Activated CD8-positive, alpha-beta memory T cell treated with anti-CD3 and anti-CD28 coated beads, Interleukin-2, amount 10 ng/mL, durations not matched to agents 7 days and 5 days (primary cell): ENCODE results near the gene MYT1. TPM values are rescaled to one million over a fixed set of nuclear protein-coding genes. Genes with fewer than 3 reads are reported as not detected.
A peak's percentile ranks its signal among the peaks of the same experiment; 100 is the strongest.

Experiments used
- ATAC-seq: fragments of 150-1000 bp; cut with Tn5 transposase; one replicate; pipeline ENCODE4 v1.10.0; 2021; ENCODE audit warnings: moderate library complexity
- CTCF ChIA-PET: fragments of 350-600 bp; sonication (Branson Sonifier 250); formaldehyde crosslinking; loops from one replicate; lab custom pipeline; 2021; ENCODE audit warnings: antibody characterized with exemption; lab: Charles Lee
- DNase-seq: peaks from one replicate; pipeline ENCODE4 v3.0.0-alpha.2; 2020
- H3K27ac Mint-ChIP-seq: one replicate; pipeline ENCODE4 v1.8.0; 2021; ENCODE audit warnings: mild to moderate bottlenecking, mixed read lengths
- H3K27me3 Mint-ChIP-seq: one replicate; pipeline ENCODE4 v1.8.0; 2021; ENCODE audit warnings: mixed read lengths
- H3K36me3 Mint-ChIP-seq: one replicate; pipeline ENCODE4 v1.8.0; 2021; ENCODE audit warnings: mild to moderate bottlenecking, mixed read lengths
- H3K4me1 Mint-ChIP-seq: one replicate; pipeline ENCODE4 v1.8.0; 2021; ENCODE audit warnings: mixed read lengths
- H3K4me3 Mint-ChIP-seq: one replicate; pipeline ENCODE4 v1.8.0; 2021; ENCODE audit warnings: mild to moderate bottlenecking, moderate library complexity, mixed read lengths
- H3K9me3 Mint-ChIP-seq: one replicate; pipeline ENCODE4 v1.8.0; 2022; ENCODE audit warnings: low read depth, mixed read lengths
- total RNA-seq, 2 experiments: library from RNA; stranded (reverse); gene quantifications; one replicate each; pipeline ENCODE4 v1.2.3, GENCODE V29; 2021

MYT1 gene
- total RNA-seq, 2 experiments from 2014 or later = not detected

DNA sequence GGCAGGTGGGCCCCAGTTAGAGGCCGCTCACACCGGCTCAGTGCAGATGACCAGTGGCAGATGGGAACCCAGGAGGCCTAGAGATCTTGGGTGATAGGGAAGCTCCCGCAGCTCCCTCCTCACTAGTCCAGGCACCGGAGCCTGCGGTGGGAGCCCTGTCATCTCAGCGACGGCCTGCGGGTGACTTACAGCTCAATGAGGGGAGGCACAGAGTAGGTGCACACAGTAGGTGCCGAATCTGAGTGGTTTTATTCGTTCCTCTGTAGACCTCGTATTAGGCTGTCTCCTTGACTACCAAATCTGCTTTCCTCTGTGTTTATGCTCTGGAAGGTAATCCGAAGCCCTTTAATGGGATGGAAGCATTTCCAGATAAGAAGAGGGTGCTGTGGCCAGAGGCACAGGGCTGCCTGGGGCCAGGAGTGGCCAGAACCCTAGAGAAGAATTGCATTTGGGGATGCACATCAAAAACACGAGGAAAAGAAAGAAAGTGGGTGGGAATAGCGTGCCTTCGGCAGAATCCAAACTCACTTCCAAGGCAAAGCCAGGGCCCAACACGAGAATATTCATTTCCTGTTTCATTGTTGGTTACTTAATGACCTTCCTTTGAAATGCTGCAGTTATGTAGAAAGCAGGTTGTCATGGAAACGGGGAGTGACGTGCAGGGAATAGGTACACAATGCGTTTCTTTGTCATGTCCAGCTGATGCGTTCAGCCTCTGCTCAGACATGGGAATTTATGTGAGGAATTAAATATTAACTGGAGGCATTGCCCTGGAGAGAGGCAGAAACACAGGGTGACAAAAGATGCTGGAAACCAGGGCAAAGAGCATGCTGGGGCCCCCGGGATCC, 24.7 kb downstream of the MYT1 start:
- Mint-ChIP-seq H3K4me3 (no peak overlapping the region), H3K9me3 (peaks cover 2% of the 10 kb centered on the region), H3K36me3 (peaks cover 3% of the 10 kb centered on the region), H3K27ac (no peak overlapping the region), H3K27me3 (peaks cover 14% of the 10 kb centered on the region), H3K4me1 (peaks cover 26% of the 10 kb centered on the region)
- no peak for ATAC-seq
- CTCF ChIA-PET = no interaction called here
- no peak for DNase-seq

- peaks cover 11% of the 10 kb centered on the region for H3K27me3 Mint-ChIP-seq
- peaks cover 2% of the 10 kb centered on the region for H3K9me3 Mint-ChIP-seq
- H3K27ac Mint-ChIP-seq = no peak overlapping the region
- ATAC-seq = no peak
- CTCF ChIA-PET = no interaction called here
- peaks cover 2% of the 10 kb centered on the region for H3K36me3 Mint-ChIP-seq
- H3K4me3 Mint-ChIP-seq = no peak overlapping the region
- peaks cover 20% of the 10 kb centered on the region for H3K4me1 Mint-ChIP-seq
- no peak for DNase-seq
These were observed 25.3 kb downstream of the MYT1 start for GRCh38 chr20:64189530-64189966.

DNA sequence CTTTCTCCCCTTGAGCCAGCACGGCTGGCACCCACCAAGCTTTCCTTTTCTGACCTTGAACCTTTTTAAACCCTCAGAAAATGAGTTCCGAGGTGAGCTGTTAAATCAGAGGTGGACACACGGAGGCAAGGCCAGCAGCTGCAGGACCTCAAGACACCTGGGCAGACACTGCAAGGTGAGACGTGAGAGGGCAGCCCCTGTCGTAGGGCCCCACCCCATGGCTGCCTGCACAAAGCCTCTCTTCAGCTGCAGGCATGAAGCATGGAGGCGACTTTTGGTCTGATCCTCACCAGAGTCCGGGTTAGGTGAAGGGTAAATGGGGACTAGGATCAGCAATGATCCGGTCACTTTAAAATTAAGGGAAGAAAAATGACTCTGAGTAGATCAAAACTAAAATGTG, 25.7 kb downstream of the MYT1 start:
- Mint-ChIP-seq H3K27ac (no peak overlapping the region), H3K4me1 (peaks cover 16% of the 10 kb centered on the region), H3K4me3 (no peak overlapping the region), H3K9me3 (peaks cover 2% of the 10 kb centered on the region), H3K36me3 (peaks cover 2% of the 10 kb centered on the region), H3K27me3 (peaks cover 11% of the 10 kb centered on the region)
- CTCF ChIA-PET = no interaction called here
- no peak for ATAC-seq
- DNase-seq = no peak

- peaks cover 11% of the 10 kb centered on the region for H3K27me3 Mint-ChIP-seq
- no peak overlapping the region for H3K27ac Mint-ChIP-seq
- DNase-seq (no peak), ATAC-seq (no peak)
- H3K4me1 Mint-ChIP-seq = peaks cover 8% of the 10 kb centered on the region
- peaks cover 2% of the 10 kb centered on the region for H3K36me3 Mint-ChIP-seq
- CTCF ChIA-PET = no interaction called here
- H3K9me3 Mint-ChIP-seq = peaks cover 2% of the 10 kb centered on the region
- H3K4me3 Mint-ChIP-seq = no peak overlapping the region
These were observed 26.8 kb downstream of the MYT1 start for GRCh38 chr20:64191002-64191401.

DNA sequence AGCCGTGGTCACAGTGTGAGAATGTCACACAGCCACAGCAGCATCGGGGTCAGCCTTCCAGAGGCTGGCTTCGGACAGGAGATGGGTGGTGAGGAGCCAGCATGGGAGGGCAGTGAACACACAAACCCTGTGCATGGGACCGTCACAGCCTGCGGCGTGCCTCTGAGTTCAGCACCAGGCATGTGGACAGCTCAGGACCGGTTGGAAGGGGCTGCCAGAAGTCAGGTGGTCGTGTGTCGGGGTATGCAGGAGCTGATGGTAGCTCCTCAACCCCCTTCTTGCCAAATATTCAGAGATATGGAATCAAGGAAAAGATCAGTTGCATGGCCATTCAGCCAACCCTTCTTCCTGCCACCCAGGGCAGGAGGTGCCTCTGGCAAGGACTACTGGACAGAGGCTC, 28.2 kb downstream of the MYT1 start:
- Mint-ChIP-seq H3K4me3 (no peak overlapping the region), H3K27ac (no peak overlapping the region), H3K4me1 (peaks cover 8% of the 10 kb centered on the region), H3K9me3 (no peaks in the 10 kb centered on the region), H3K36me3 (no peaks in the 10 kb centered on the region), H3K27me3 (peaks cover 11% of the 10 kb centered on the region)
- DNase-seq (no peak), ATAC-seq (no peak)
- CTCF ChIA-PET = no interaction called here

DNA sequence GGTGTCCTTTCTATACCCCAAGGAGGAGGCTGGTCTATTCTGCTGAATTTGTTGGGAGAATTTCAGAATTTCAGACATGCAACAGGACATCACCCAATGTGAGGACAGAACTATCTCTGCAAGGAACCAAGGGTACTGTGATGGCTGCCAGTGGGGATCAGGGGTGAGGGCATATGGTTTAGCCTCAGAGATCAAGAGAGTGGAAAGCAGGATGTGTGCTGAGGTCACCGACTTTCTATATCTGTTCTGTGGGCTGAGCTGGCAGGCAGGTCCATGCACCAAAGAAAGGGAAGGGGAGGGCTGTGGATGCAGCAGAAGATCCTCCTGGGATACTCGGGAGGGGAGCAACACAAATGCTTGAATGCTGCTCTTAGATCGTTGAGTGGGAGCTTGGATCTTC, 28.8 kb downstream of the MYT1 start:
- H3K36me3 Mint-ChIP-seq = no peaks in the 10 kb centered on the region
- DNase-seq = no peak
- H3K4me1 Mint-ChIP-seq = peaks cover 8% of the 10 kb centered on the region
- H3K27ac Mint-ChIP-seq = no peak overlapping the region
- H3K9me3 Mint-ChIP-seq = no peaks in the 10 kb centered on the region
- peaks cover 11% of the 10 kb centered on the region for H3K27me3 Mint-ChIP-seq
- CTCF ChIA-PET = no interaction called here
- peak; percentile 42 for ATAC-seq
- no peak overlapping the region for H3K4me3 Mint-ChIP-seq

GRCh38 chr20:64194269-64194668, 30.0 kb downstream of the MYT1 start:
- CTCF ChIA-PET = no interaction called here
- ATAC-seq (no peak), DNase-seq (no peak)
- Mint-ChIP-seq H3K4me1 (peaks cover 8% of the 10 kb centered on the region), H3K9me3 (no peaks in the 10 kb centered on the region), H3K36me3 (no peaks in the 10 kb centered on the region), H3K27me3 (peaks cover 11% of the 10 kb centered on the region), H3K4me3 (no peak overlapping the region), H3K27ac (no peak overlapping the region)

- no peaks in the 10 kb centered on the region for H3K9me3 Mint-ChIP-seq
- no peak for DNase-seq
- no peaks in the 10 kb centered on the region for H3K36me3 Mint-ChIP-seq
- H3K4me1 Mint-ChIP-seq = peaks cover 8% of the 10 kb centered on the region
- no peak for ATAC-seq
- CTCF ChIA-PET = no interaction called here
- H3K4me3 Mint-ChIP-seq = no peak overlapping the region
- H3K27me3 Mint-ChIP-seq = peaks cover 18% of the 10 kb centered on the region
- H3K27ac Mint-ChIP-seq = no peak overlapping the region
These were observed 32.1 kb downstream of the MYT1 start for GRCh38 chr20:64196309-64196708.

DNA sequence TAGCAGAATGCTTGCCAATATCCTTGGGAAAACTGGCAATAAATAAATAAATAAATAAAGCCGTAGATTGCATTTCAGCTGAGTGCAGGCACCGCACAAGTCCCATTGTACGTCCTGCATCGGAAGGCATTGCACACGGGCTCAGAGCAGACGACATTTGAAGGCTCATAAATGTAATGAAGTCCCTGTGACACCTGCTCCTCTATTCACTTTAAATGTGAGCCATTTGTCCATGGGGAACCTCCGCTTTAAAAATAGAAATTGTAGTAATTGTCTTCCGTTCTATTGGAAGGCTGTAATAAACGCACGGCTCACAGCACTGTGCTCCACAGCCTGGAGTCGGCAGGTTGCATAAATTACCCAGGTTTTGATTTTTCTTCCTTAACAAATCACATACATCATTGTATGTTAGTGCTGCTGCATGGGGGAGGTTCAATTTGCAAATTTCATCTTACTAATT, 32.6 kb downstream of the MYT1 start:
- H3K4me3 Mint-ChIP-seq = no peak overlapping the region
- CTCF ChIA-PET = no interaction called here
- DNase-seq = no peak
- ATAC-seq = no peak
- no peaks in the 10 kb centered on the region for H3K9me3 Mint-ChIP-seq
- H3K27me3 Mint-ChIP-seq = peaks cover 18% of the 10 kb centered on the region
- H3K27ac Mint-ChIP-seq = no peak overlapping the region
- H3K36me3 Mint-ChIP-seq = no peaks in the 10 kb centered on the region
- H3K4me1 Mint-ChIP-seq = peaks cover 8% of the 10 kb centered on the region

GRCh38 chr20:64198347-64198746, 34.1 kb downstream of the MYT1 start:
- Mint-ChIP-seq H3K27ac (no peak overlapping the region), H3K36me3 (no peaks in the 10 kb centered on the region), H3K4me1 (peaks cover under 1% of the 10 kb centered on the region), H3K9me3 (no peaks in the 10 kb centered on the region), H3K27me3 (peaks cover 20% of the 10 kb centered on the region), H3K4me3 (no peak overlapping the region)
- CTCF ChIA-PET = no interaction called here
- DNase-seq (no peak), ATAC-seq (no peak)

- CTCF ChIA-PET = no interaction called here
- H3K4me1 Mint-ChIP-seq = no peaks in the 10 kb centered on the region
- no peak overlapping the region for H3K27ac Mint-ChIP-seq
- ATAC-seq (no peak), DNase-seq (no peak)
- H3K27me3 Mint-ChIP-seq = peaks cover 20% of the 10 kb centered on the region
- no peaks in the 10 kb centered on the region for H3K36me3 Mint-ChIP-seq
- H3K4me3 Mint-ChIP-seq = no peak overlapping the region
- H3K9me3 Mint-ChIP-seq = no peaks in the 10 kb centered on the region
These were observed 35.1 kb downstream of the MYT1 start for GRCh38 chr20:64199395-64199794.

GRCh38 chr20:64200740-64201139, 36.5 kb downstream of the MYT1 start:
- peaks cover 20% of the 10 kb centered on the region for H3K27me3 Mint-ChIP-seq
- H3K36me3 Mint-ChIP-seq = no peaks in the 10 kb centered on the region
- DNase-seq = no peak
- no peaks in the 10 kb centered on the region for H3K4me1 Mint-ChIP-seq
- no peak for ATAC-seq
- no peak overlapping the region for H3K4me3 Mint-ChIP-seq
- H3K9me3 Mint-ChIP-seq = no peaks in the 10 kb centered on the region
- no peak overlapping the region for H3K27ac Mint-ChIP-seq
- CTCF ChIA-PET = no interaction called here

- Mint-ChIP-seq H3K4me3 (no peak overlapping the region), H3K27me3 (peaks cover 20% of the 10 kb centered on the region), H3K9me3 (no peaks in the 10 kb centered on the region), H3K4me1 (no peaks in the 10 kb centered on the region), H3K36me3 (no peaks in the 10 kb centered on the region), H3K27ac (no peak overlapping the region)
- CTCF ChIA-PET = no interaction called here
- DNase-seq = no peak
- no peak for ATAC-seq
These were observed 37.4 kb downstream of the MYT1 start for GRCh38 chr20:64201653-64202052.

GRCh38 chr20:64203037-64203777, 39.0 kb downstream of the MYT1 start:
- CTCF ChIA-PET = no interaction called here
- H3K4me1 Mint-ChIP-seq = no peaks in the 10 kb centered on the region
- H3K36me3 Mint-ChIP-seq = no peaks in the 10 kb centered on the region
- H3K9me3 Mint-ChIP-seq = no peaks in the 10 kb centered on the region
- H3K27ac Mint-ChIP-seq = no peak overlapping the region
- ATAC-seq (no peak), DNase-seq (no peak)
- H3K27me3 Mint-ChIP-seq = peaks cover 20% of the 10 kb centered on the region
- H3K4me3 Mint-ChIP-seq = no peak overlapping the region
